Heart right ventricle (tissue), 16 donors: ENCODE measurements around the gene EVA1B. TPM values are rescaled to one million over a fixed set of nuclear protein-coding genes. Genes with fewer than 3 reads are reported as not detected.
A peak's percentile ranks its signal among the peaks of the same experiment; 100 is the strongest.

Experiments used
- ATAC-seq, 8 donors: fragments of 200-7000 bp; cut with Tn5 transposase; one replicate each; pipeline ENCODE4 v1.9.1; 2020; ENCODE audit warnings: mild to moderate bottlenecking in 8 of 8, moderate library complexity in 8 of 8, moderate number of reproducible peaks in 1 of 8
- DNase-seq, 2 donors: peaks; one replicate each; pipeline ENCODE4 v3.0.0-alpha.2; 2020
- H3K27ac ChIP-seq, 10 donors: fragments of 200-600 bp; sonication (generic) in 2 of 10; one replicate each; pipeline versions ENCODE4 v1.5.0 to v1.8.0; 2020 to 2022; ENCODE audit warnings: mild to moderate bottlenecking in 3 of 10
- H3K27me3 ChIP-seq, 7 donors: fragments of 200-600 bp; one replicate each; pipeline ENCODE4 v1.8.0; 2021 to 2022; ENCODE audit warnings: mild to moderate bottlenecking in 2 of 7
- H3K36me3 ChIP-seq, 9 donors: fragments of 200-600 bp; sonication (generic) in 1 of 9; one replicate each; pipeline versions ENCODE4 v1.5.0 to v1.8.0; 2020 to 2022; ENCODE audit warnings: mild to moderate bottlenecking in 2 of 9
- H3K4me1 ChIP-seq, 9 donors: fragments of 200-600 bp; sonication (generic) in 1 of 9; one replicate each; pipeline versions ENCODE4 v1.5.0 to v1.8.0; 2020 to 2022; ENCODE audit warnings: mild to moderate bottlenecking in 4 of 9
- H3K4me3 ChIP-seq, 10 donors: fragments of 200-600 bp; sonication (generic) in 2 of 10; one replicate each; pipeline versions ENCODE4 v1.5.0 to v1.8.0; 2020 to 2022; ENCODE audit warnings: mild to moderate bottlenecking in 7 of 10, moderate library complexity in 2 of 10
- H3K9me3 ChIP-seq, 11 donors: fragments of 200-600 bp in 10 of 11; sonication (generic) in 2 of 11; one replicate each; pipeline versions ENCODE4 v1.5.0 to v1.8.0; 2013 to 2022; ENCODE audit warnings: mild to moderate bottlenecking in 2 of 11, control low read depth in 1 of 11, moderate library complexity in 1 of 11
- WGBS, 2 donors: extraction: QIAGEN DNeasy Blood & Tissue Kit; methylation state at CpG; one replicate each; pipeline ENCODE4 v1.1.7; 2013; ENCODE audit warnings: inconsistent platforms in 1 of 2; 5-methylcytosine and 5-hydroxymethylcytosine counted together
- intact Hi-C, 10 donors: fragments of 100-400 bp; cut with DNase I; formaldehyde crosslinking; loops; one replicate each; pipeline versions ENCODE4 v1.11.1 to v1.14.2; 2022
- polyA plus RNA-seq, 2 donors: library from polyadenylated mRNA; stranded (reverse); fragments of 200-250 nt; gene quantifications; one replicate each; pipeline ENCODE4 v1.2.3, GENCODE V29; 2013
- total RNA-seq, 10 donors: library from RNA; stranded (reverse); fragmentation: NEBNext Ultra II Directional in 3 of 10; extraction: Animal tissue kit (Norgen Biotek cat#: 25700) in 3 of 10; gene quantifications; one replicate each; pipeline versions ENCODE4 v1.2.1 to v1.2.4, GENCODE V29; 2021 to 2023
- TF ChIP-seq, protein P1 (sequence below), 9 donors: fragments of 200-600 bp; sonication (generic) in 2 of 9; IDR thresholded peaks; one replicate each; pipeline versions ENCODE4 v1.5.0 to v1.8.0; 2021 to 2022; ENCODE audit warnings: antibody characterized with exemption in 9 of 9, mild to moderate bottlenecking in 5 of 9, moderate library complexity in 1 of 9
- donor health status: Arrhythmogenic right ventricular cardiomyopathy.
- donor health status: ischemic (EF 13 %, LVEDD 7.1; RV severe dilation, severe dysfunction).
- donor health status: healthy with polysubstance abuse.
- donor health status: DM: no; HTN: yes; CAD: no.
- donor health status: DM: no; HTN: no; CAD: no.
- donor health status: ischemic (EF 25% LVEDD 6.9; RV normal size, moderate dysfunction).
- donor health status: ischemic (EF 25% LVEDD 5.7; RV mildly dilated, moderate dysfunction).
- donor health status: healthy.
- donor health status: DM: yes; HTN: yes; CAD: no.
- donor health status: Ischemic cardiomyopathy.
- donor health status: ischemic (EF 35%, LVEDD 5.7; RV mildly dilated, moderate dysfunction).
- donor health status: nonischemic (EF 11% LVEDD 7.7; RV severe dilation, severe dysfunction).
- donor health status: DM: yes; HTN: yes; CAD: no.
- donor health status: PGD.
- donor health status: ischemic (EF 29% LVEDD 5.4; RV normal size, mild dysfunction).
- donor health status: nonischemic (EF 23%, LVEDD 6.1; RV moderate dilation, normal function).

The EVA1B gene
- total and polyA plus RNA-seq, 12 donors, result 4.6 to 38.9 (median 7.2) TPM

DNA sequence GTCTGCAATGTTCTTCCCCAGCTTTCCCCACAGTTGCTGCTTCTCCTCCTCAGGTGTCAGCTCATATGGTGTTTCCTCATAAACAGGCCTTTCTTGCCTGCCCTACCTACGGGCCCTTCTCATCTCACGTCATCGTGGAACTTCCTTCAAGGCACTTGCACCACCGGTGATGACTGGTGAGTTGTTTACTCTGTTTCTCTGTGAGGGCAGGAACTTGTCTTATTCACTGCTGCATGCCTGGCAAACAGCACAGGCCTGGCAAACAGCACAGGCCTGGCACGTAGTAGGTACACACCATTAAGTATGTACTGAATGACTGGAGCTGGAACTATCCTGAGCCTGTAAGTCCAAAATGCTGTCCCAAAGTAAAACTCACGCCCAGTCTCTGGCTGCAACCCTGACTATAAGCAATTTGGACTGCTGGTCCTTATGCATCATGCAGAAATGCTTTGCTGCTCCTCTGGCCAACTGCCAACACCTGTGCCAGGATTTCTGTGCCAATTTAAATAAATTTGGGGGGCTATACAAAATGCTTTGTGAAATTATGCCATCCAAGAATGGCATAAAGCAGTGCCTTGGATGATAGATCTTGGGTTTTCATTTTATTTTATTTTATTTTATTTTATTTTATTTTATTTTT is 36.6 kb upstream of the EVA1B start:
- TF ChIP-seq, protein P1, sequence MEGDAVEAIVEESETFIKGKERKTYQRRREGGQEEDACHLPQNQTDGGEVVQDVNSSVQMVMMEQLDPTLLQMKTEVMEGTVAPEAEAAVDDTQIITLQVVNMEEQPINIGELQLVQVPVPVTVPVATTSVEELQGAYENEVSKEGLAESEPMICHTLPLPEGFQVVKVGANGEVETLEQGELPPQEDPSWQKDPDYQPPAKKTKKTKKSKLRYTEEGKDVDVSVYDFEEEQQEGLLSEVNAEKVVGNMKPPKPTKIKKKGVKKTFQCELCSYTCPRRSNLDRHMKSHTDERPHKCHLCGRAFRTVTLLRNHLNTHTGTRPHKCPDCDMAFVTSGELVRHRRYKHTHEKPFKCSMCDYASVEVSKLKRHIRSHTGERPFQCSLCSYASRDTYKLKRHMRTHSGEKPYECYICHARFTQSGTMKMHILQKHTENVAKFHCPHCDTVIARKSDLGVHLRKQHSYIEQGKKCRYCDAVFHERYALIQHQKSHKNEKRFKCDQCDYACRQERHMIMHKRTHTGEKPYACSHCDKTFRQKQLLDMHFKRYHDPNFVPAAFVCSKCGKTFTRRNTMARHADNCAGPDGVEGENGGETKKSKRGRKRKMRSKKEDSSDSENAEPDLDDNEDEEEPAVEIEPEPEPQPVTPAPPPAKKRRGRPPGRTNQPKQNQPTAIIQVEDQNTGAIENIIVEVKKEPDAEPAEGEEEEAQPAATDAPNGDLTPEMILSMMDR (IDR thresholded peaks at IDR 0.05), result no peak
- Histone ChIP-seq H3K9me3 (no peaks in the 10 kb centered on the region), H3K27ac (peak overlapping the region in 2 of 10 donors; percentile 51 to 77), H3K4me1 (peaks cover 0 to 26% (median 8%) of the 10 kb centered on the region in 9 donors), H3K27me3 (no peaks in the 10 kb centered on the region), H3K4me3 (no peak overlapping the region), H3K36me3 (peaks cover 0 to 90% (median 40%) of the 10 kb centered on the region in 9 donors)
- peak in 3 of 8 donors; percentile 31 to 32 (median 32) for ATAC-seq
- intact Hi-C loops, result loop anchor here in 1 of 10 donors (10.0 kb wide), 1 partner anchor 55 kb away; the partner anchor contains the start of gene SH3D21
- DNase-seq, result no peak
- WGBS, 2 donors, result 80 to 85% methylated on average over 6 of the region's 6 CpGs

DNA sequence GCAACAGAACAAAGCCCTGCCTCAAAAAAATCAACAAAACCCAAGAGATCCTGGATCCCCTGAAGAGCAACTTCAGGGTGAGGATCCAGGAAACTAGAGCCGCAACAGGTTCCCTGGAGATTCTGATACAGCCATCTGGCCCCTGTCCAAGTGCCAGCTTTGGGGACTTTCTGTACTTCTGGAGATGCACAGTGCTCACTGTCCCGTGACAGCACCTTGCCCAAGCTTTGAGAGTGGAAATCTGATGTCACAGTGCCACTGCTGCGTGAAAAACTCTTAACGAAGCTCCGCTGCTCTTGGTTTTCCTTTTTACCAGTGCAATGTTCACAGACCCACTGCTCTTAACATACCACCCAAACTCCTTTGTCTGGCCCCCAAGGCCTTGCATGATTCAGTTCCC is 35.9 kb upstream of the EVA1B start:
- H3K4me3 ChIP-seq, result no peak overlapping the region
- peaks cover 0 to 96% (median 47%) of the 10 kb centered on the region in 9 donors for H3K36me3 ChIP-seq
- H3K27ac ChIP-seq, result peak overlapping the region in 2 of 10 donors; percentile 51 to 77
- peaks cover 0 to 20% (median 5%) of the 10 kb centered on the region in 9 donors for H3K4me1 ChIP-seq
- TF ChIP-seq, protein P1 (IDR thresholded peaks at IDR 0.05), result no peak
- no peaks in the 10 kb centered on the region for H3K9me3 ChIP-seq
- intact Hi-C loops, result no loop called here
- no peaks in the 10 kb centered on the region for H3K27me3 ChIP-seq
- DNase-seq (no peak), ATAC-seq (no peak)
- WGBS, 2 donors, result 91 to 93% methylated on average over 5 of the region's 5 CpGs

DNA sequence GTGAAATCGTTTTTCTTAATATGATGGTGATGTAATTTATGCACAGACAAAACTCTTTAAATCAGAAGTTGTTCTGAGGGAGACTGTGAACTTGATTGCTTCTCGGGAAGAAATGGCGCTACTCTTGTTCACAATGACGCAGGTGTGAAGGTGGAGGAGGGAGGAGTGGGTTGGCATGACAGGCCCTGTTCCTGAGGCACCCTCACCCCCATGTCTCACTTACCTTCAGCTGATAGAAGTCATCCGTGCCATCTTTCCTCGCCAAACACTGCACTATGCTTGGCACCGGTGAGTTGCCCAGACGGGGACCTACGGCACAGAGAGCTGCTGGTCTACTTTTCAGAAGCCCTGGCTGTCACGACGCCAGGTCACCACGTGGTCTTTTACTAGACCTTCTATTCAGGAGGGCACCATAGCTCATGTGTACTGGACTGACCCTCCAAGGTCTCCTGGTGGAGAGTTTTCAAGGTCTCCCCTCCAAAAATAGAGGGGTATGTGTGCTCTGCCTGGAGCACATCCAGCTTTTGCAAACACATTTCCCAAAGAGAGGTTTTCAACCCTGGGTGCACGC is 35.2 kb upstream of the EVA1B start:
- peaks cover 0 to 15% (median 5%) of the 10 kb centered on the region in 9 donors for H3K4me1 ChIP-seq
- H3K36me3 ChIP-seq, result peaks cover 0 to 99% (median 52%) of the 10 kb centered on the region in 9 donors
- TF ChIP-seq, protein P1 (IDR thresholded peaks at IDR 0.05), result no peak
- H3K27ac ChIP-seq, result peak overlapping the region in 1 of 10 donors; percentile 77
- no peak overlapping the region for H3K4me3 ChIP-seq
- ATAC-seq (no peak), DNase-seq (no peak)
- intact Hi-C loops, result no loop called here
- WGBS, 2 donors, result 91% methylated on average over 13 of the region's 13 CpGs
- no peaks in the 10 kb centered on the region for H3K27me3 ChIP-seq
- H3K9me3 ChIP-seq, result no peaks in the 10 kb centered on the region

DNA sequence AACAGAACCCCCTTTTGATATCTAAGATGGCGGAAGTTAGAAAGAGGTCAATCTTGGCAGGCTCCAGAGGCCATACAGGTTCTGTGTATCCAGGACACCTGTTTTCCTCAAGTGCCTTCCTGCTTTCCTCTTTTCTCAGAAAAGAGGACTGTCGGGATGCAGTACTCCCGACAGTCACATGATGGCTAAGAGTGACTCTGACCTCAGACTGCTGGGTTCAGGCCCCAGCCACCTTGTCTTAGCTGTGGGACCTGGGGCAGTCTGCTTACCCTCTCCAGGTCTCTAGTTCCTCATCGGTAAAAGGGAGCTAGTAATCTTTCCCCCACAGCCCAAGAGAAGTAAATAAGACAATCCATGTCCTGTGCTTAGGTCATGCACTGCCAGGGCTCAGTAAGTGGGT is 32.4 kb upstream of the EVA1B start:
- Histone ChIP-seq H3K36me3 (peaks cover 0 to 90% (median 52%) of the 10 kb centered on the region in 9 donors), H3K27me3 (no peaks in the 10 kb centered on the region), H3K27ac (no peak overlapping the region), H3K4me1 (peaks cover under 1 to 42% (median 25%) of the 10 kb centered on the region in 9 donors), H3K4me3 (no peak overlapping the region), H3K9me3 (no peaks in the 10 kb centered on the region)
- TF ChIP-seq, protein P1 (IDR thresholded peaks at IDR 0.05), result no peak
- 75 to 79% methylated on average over 4 of the region's 4 CpGs for WGBS, 2 donors
- intact Hi-C loops, result no loop called here
- ATAC-seq (no peak), DNase-seq (no peak)
